NCI-H2227 (cell line): ENCODE data around the gene FAM3D.
"Not testable (repeated sequence)": the region's sequence is repeated elsewhere in the genome, so short reads cannot be mapped to it uniquely, and the experiment has no call there.

Experiments used
- DNase-seq: peaks from one replicate; lab custom pipeline; 2025; ENCODE audit not compliant: unreplicated experiment; lab: John Stamatoyannopoulos, UW

The FAM3D gene

DNA sequence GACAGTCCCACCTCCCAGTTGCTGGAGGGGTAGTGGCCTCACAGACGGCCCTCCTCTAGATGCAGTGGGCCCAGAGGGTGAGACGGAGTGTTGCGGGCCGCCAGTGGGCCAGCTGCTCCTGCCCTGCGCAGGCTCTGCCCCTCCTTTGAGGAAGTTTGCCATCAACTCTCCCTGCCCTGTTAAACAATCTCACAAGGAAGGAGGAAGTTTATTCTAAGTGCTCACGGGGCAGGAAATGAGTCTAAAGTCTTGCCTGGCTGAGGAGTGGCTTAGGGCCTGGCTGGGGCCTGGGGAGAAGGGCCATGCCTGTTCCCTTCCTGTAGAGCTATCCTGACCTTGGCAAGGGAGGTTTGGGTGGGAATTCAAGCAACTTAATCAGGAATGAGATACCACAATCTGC is at the start of gene FAM3D:
Gene FAM3D, minus strand, starts transcription at position 92 of the 400 bp plus-strand sequence. CDS start 11,211 bp downstream, outside the sequence.
- no peak for DNase-seq

GRCh38 chr3:58713715-58714401 is 47.3 kb upstream of the FAM3D start:
- no peak for DNase-seq

GRCh38 chr3:58711871-58712270 is 45.3 kb upstream of the FAM3D start:
- DNase-seq, result peak; percentile 2

- not testable (repeated sequence) for DNase-seq
Measured at GRCh38 chr3:58708983-58709382, 42.4 kb upstream of the FAM3D start.

- DNase-seq, result no peak
Measured at GRCh38 chr3:58708116-58708791, 41.7 kb upstream of the FAM3D start.

DNA sequence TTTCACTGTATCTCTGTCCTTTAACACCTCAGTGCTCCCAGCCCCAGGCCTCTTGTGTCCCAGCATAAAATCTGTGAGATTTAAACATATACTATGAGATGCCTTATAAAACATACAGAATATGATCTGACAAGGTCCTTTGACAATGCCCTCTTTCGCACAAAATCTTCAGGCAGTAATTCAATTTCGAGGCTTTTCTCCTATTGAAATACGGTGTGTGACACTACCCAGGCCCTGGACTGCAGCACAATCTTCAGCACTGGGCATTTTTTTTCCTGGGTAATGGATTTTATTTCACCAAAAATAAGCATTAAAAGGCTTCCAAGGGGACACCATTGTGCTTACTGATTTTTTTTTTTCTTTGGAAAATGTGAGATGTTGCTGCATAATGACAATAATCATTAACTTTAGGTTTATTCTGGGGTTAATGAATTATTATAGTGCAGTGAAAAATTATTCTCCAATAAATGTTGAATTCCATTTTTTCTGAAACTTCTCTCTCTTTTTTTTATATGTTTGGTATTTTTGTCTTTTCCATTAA is 40.9 kb upstream of the FAM3D start:
- DNase-seq, result no peak

DNA sequence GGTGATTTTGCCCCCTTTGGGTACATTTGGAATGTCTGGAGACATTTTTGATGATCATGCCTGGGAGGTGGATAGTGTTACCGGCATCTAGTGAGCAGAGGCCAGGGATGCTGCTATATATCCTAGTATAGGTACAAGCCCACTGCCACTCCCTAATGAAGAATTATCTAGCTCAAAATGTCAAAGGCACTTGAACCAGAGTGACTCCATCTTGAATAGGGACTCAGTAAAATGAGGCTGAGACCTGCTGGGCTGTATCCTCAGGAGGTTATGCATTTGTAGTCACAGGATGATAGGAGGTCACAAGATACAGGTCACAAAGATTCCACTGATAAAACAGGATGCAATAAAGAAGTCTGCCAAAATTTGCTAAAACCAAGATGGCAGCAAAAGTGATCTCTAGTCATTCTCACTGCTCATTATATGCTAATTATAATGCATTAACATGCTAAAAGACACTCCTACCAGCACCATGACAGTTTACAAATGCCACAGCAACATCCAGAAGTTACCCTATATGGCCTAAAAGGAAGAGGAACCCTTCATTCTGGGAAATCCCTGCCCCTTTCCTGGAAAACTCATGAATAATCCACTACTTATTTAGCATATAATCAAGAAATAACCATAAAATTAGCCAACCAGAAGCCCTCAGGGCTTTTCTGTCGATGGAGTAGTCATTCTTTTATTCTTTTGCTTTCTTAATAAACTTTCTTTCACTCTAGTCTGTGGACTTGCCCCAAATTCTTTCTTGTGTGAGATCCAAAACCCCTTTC is 40.0 kb upstream of the FAM3D start:
- DNase-seq, result no peak

- DNase-seq, result no peak
Measured at GRCh38 chr3:58704745-58705144, 38.2 kb upstream of the FAM3D start.

DNA sequence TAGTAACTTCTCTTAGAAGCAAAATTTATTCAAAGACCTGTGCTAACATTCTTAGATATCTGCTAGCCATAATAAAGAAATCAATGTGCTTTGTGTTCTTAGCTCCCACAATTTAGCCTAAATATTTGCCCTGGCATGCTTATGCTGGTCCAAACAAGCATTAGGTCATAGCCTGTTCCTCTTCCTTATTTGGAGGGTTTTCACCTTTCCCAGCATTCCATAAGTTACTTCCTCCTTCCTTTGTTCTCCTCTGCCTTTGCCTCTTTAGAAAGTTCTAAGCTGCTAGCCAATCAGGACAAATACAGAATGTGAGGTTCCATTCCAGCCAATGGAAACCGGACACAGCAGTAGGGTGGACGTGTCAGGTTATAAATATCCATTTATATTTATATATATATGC is 37.7 kb upstream of the FAM3D start:
- not testable (repeated sequence) for DNase-seq

DNA sequence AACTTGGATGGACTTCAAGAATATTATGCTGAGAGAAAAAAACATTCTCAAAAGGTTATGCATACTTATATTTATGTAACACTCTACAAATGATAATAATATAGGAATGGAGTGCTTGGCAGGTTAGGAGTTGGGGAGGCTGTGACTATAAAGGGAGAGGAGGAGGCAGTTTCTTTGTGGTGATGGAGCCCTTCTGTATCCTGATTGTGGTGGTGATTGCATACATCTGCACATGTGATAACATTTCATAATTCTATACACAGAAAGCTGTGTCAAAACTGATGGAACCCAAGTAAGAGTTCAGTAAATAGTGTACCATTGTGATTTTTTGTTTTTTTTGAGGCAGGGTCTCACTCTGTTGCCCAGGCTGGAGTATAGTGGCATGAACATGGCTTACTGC is 31.7 kb upstream of the FAM3D start:
- no peak for DNase-seq

DNA sequence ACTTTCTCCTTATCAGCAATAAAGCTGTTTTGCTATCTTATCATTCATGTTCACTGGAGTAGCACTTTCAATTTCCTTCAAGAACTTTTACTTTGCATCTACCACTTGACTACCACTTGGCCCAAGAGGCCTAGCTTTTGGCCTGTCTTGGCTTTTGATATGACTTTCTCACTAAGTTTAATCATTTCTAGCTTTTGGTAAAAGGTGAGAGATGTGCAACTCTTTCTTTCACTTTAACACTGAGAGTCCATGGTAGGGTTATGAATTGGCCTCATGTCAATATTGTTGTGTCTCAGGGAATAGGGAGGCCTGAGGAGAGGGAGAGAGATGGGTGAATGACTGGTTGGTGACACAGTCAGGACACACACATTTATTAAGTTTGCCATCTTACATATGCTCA is 31.0 kb upstream of the FAM3D start:
- no peak for DNase-seq

DNA sequence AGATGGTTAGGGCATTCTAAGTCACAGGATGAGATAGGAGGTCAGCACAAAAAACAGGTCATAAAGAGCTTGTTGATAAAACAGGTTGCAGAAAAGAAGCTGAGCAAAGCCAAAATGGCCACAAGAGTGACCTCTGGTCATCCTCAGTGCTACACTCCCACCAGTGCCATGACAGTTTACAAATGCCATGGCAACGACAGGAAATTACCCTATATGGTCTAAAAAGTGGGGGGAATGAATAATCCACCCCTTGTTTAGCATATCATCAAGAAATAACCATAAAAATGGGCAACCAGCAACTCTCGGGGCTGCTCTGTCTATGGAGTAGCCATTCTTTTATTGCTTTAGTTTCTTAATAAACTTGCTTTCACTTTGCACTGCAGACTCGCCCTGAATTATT is 30.2 kb upstream of the FAM3D start:
- not testable (repeated sequence) for DNase-seq

- DNase-seq, result no peak
Measured at GRCh38 chr3:58696093-58696492, 29.5 kb upstream of the FAM3D start.

DNA sequence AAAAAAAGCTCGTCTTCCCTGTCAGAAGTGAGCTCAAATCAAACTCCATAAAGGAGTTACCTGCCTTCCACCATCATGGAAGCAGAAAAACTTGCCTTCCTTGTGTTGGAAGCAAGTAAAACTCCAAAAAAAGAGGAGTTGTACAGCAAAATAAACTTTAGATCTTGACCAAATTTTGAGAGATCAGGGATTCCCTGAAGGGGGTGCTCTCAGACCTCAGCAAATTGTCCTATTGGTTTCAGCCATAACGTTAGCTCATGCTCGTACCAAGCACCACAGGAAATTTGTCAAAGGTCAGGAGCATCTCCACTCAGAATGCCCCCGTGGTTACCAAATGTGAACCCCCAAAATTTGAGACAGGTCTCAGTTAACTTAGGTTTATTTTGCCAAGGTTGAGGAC is 28.7 kb upstream of the FAM3D start:
- DNase-seq, result not testable (repeated sequence)

GRCh38 chr3:58693940-58694850 is 27.6 kb upstream of the FAM3D start:
- DNase-seq, result no peak

GRCh38 chr3:58692484-58692883 is 25.9 kb upstream of the FAM3D start:
- no peak for DNase-seq

GRCh38 chr3:58691997-58692396 is 25.4 kb upstream of the FAM3D start:
- DNase-seq, result no peak

DNA sequence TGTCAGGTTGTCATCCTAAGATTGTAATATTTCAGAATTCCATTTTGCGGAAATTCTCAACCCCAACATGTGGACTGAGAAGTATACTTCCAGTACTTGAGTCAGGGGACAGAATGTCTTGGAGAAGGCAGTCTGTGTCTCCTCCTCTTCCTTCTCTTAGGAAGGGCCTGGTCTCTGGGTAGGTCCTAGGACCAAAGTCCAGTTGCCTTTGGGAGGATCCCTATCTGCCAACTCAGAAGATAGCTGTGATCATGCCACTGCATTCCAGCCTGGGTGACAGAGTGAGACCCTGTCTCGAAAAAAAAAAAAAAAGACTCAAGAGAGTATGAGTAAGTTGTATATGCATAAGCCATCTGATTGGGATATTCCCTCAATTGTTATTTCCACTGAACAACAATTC is 23.9 kb upstream of the FAM3D start:
- DNase-seq, result no peak

DNA sequence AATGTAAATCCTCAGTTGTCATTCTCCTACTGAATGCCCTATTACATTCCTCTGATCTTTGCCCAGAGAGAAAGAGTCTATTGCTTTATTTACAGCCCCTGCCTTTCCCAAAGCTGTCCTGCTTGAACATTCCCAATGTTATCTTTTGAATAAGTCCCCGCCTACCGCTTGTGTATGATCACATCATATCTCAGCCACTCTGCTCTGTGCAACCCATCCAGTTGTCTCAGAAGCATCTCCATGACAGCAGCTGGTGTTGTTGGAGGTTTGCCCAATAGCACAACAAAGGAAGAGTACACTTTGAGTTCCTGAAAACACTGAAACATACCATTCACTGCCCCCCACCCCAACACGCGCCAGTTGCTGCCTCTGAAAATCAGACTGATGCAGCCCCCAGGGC is 22.0 kb upstream of the FAM3D start:
- no peak for DNase-seq

DNA sequence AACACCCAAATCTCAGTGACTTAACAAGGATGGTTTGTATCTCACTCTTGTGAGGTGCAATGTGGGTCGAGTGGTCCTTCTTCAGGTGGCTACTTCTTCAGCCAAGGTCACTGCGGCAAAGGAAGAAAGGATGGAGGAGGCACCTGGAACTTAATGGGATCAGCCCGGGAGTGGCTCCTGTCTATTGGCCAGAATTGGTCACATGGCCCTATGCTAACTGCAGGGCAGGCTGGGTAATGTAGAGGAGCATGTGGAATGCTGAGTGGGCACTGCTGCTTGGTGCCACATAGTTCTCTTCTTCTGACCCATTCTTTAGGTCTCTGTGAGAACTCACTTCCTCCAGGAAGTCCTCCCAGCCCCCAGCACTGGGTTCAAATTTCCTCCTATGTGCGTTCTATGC is 20.3 kb upstream of the FAM3D start:
- no peak for DNase-seq

DNA sequence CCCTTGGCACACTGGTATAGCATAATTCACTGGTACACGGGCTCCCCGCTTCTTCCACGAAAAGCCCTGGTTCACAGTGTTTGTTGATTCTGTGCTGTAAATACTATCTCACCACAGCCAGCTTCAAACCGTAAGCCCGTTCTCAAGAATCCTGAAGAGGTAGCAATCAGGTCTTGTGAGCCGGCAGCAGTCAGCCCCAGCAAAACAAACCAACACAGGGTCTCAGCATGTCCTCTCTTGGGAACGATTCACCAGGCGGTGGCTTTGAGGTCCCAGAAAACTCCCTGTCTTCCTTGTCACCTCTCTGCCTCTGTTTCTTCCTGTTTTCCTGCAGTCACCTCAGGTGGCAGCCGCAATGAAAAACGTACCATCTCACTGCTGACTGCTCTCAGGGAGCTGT is 19.1 kb upstream of the FAM3D start:
- DNase-seq, result no peak
